Adrenal gland (tissue), 5 donors: ENCODE results near the gene KPNA6.

ENCODE experiments used
- CTCF ChIP-seq, 6 experiments: fragments of 450-650 bp in 4 of 6; fragments of 200-600 bp in 2 of 6; sonication (generic) in 1 of 6; IDR thresholded peaks; 1 replicate in 5 of 6; 2 replicates in 1 of 6; pipeline versions ENCODE4 v1.5.1 to v1.8.0; 2016 to 2021; ENCODE audit warnings: antibody characterized with exemption in 6 of 6, mild to moderate bottlenecking in 2 of 6, moderate library complexity in 1 of 6
- POLR2A ChIP-seq, 2 donors: fragments of 450-650 bp; IDR thresholded peaks; one replicate each; pipeline ENCODE4 v1.6.1; 2017; ENCODE audit warnings: antibody characterized with exemption in 2 of 2, mild to moderate bottlenecking in 2 of 2, moderate library complexity in 1 of 2
- donor health status: DM: no; HTN: no; CAD: no.

GRCh38 chr1:32063261-32063681 is 44.6 kb upstream of the KPNA6 start:
- peak; percentile 40 to 78 (median 68) for TF ChIP-seq CTCF (IDR thresholded peaks at IDR 0.05)
- no peak for TF ChIP-seq POLR2A (IDR thresholded peaks at IDR 0.05)
